Stomach smooth muscle (tissue), 2 donors: ENCODE measurements around the gene JAGN1.
"Not testable (repeated sequence)": the region's sequence is repeated elsewhere in the genome, so short reads cannot be mapped to it uniquely, and the experiment has no call there.

Experiments
- H3K27ac ChIP-seq: one replicate; pipeline ENCODE4 v1.7.0; 2013; ENCODE audit warnings: mild to moderate bottlenecking, low read length, inconsistent platforms
- H3K27me3 ChIP-seq, 2 donors: one replicate each; pipeline ENCODE4 v1.7.0; 2013; ENCODE audit warnings: low read length in 2 of 2; ENCODE audit not compliant: insufficient read depth in 2 of 2, control insufficient read depth in 1 of 2
- H3K36me3 ChIP-seq, 2 donors: one replicate each; pipeline ENCODE4 v1.7.0; 2013; ENCODE audit warnings: low read length in 2 of 2; ENCODE audit not compliant: control insufficient read depth in 2 of 2, insufficient read depth in 2 of 2
- H3K4me1 ChIP-seq: one replicate; pipeline ENCODE4 v1.7.0; 2013; ENCODE audit warnings: low read length; ENCODE audit not compliant: control insufficient read depth, insufficient read depth
- H3K4me3 ChIP-seq, 2 donors: one replicate each; pipeline ENCODE4 v1.7.0; 2013; ENCODE audit warnings: low read length in 2 of 2
- H3K9ac ChIP-seq, 2 donors: one replicate each; pipeline ENCODE4 v1.7.0; 2013; ENCODE audit warnings: low read length in 2 of 2, mild to moderate bottlenecking in 1 of 2
- H3K9me3 ChIP-seq, 2 donors: one replicate each; pipeline ENCODE4 v1.7.0; 2013; ENCODE audit warnings: low read length in 2 of 2; ENCODE audit not compliant: control insufficient read depth in 2 of 2
- donor health status: healthy.
- donor health status: Pancreatic carcinoma.

JAGN1 gene

GRCh38 chr3:9884555-9885165, 5.8 kb upstream of the JAGN1 start:
- no peaks in the 10 kb centered on the region for H3K4me1 ChIP-seq
- no peaks in the 10 kb centered on the region for H3K27me3 ChIP-seq
- no peaks in the 10 kb centered on the region for H3K36me3 ChIP-seq
- H3K4me3 ChIP-seq: no peak overlapping the region
- no peak overlapping the region for H3K27ac ChIP-seq
- H3K9ac ChIP-seq: no peak overlapping the region
- no peaks in the 10 kb centered on the region for H3K9me3 ChIP-seq

- Histone ChIP-seq H3K9ac (no peak overlapping the region), H3K36me3 (no peaks in the 10 kb centered on the region), H3K4me3 (no peak overlapping the region), H3K27ac (no peak overlapping the region), H3K9me3 (no peaks in the 10 kb centered on the region), H3K4me1 (no peaks in the 10 kb centered on the region), H3K27me3 (no peaks in the 10 kb centered on the region)
Measured at GRCh38 chr3:9886328-9886727, 4.1 kb upstream of the JAGN1 start.

- H3K9ac ChIP-seq: no peak overlapping the region
- peaks cover 0 to 1% of the 10 kb centered on the region in 2 donors for H3K36me3 ChIP-seq
- H3K27ac ChIP-seq: no peak overlapping the region
- H3K9me3 ChIP-seq: no peaks in the 10 kb centered on the region
- no peak overlapping the region for H3K4me3 ChIP-seq
- H3K4me1 ChIP-seq: peaks cover 6% of the 10 kb centered on the region
- no peaks in the 10 kb centered on the region for H3K27me3 ChIP-seq
Measured at GRCh38 chr3:9887480-9887879, 2.9 kb upstream of the JAGN1 start.

- Histone ChIP-seq H3K9me3 (no peaks in the 10 kb centered on the region), H3K27ac (no peak overlapping the region), H3K4me3 (no peak overlapping the region), H3K27me3 (no peaks in the 10 kb centered on the region), H3K4me1 (peaks cover 6% of the 10 kb centered on the region), H3K36me3 (peaks cover 8 to 12% of the 10 kb centered on the region in 2 donors), H3K9ac (no peak overlapping the region)
Measured at GRCh38 chr3:9888540-9888939, 1.9 kb upstream of the JAGN1 start.

GRCh38 chr3:9889405-9889804, 1.0 kb upstream of the JAGN1 start:
- Histone ChIP-seq H3K36me3 (peaks cover 10 to 15% of the 10 kb centered on the region in 2 donors), H3K9me3 (no peaks in the 10 kb centered on the region), H3K4me3 (no peak overlapping the region), H3K4me1 (peaks cover 6% of the 10 kb centered on the region), H3K27me3 (no peaks in the 10 kb centered on the region), H3K9ac (no peak overlapping the region), H3K27ac (no peak overlapping the region)

GRCh38 chr3:9891072-9891622, 737 bp downstream of the JAGN1 start:
- peak overlapping the region; percentile 90 to 92 for H3K4me3 ChIP-seq
- peaks cover 6% of the 10 kb centered on the region for H3K4me1 ChIP-seq
- peaks cover 10 to 15% of the 10 kb centered on the region in 2 donors for H3K36me3 ChIP-seq
- H3K27me3 ChIP-seq: no peaks in the 10 kb centered on the region
- no peaks in the 10 kb centered on the region for H3K9me3 ChIP-seq
- peak overlapping the region; percentile 90 for H3K27ac ChIP-seq
- peak overlapping the region; percentile 91 to 96 for H3K9ac ChIP-seq

- Histone ChIP-seq H3K9me3 (no peaks in the 10 kb centered on the region), H3K27me3 (no peaks in the 10 kb centered on the region), H3K9ac (no peak overlapping the region), H3K4me1 (peaks cover 20% of the 10 kb centered on the region), H3K4me3 (no peak overlapping the region), H3K36me3 (peaks cover 10 to 15% of the 10 kb centered on the region in 2 donors), H3K27ac (no peak overlapping the region)
Measured at GRCh38 chr3:9893739-9894138, 3.3 kb downstream of the JAGN1 start.

GRCh38 chr3:9895715-9896114, 5.3 kb downstream of the JAGN1 start:
- H3K9me3 ChIP-seq, H3K27me3 ChIP-seq, H3K4me3 ChIP-seq, H3K27ac ChIP-seq, H3K9ac ChIP-seq: not testable (repeated sequence)
- Histone ChIP-seq H3K4me1 (peaks cover 23% of the 10 kb centered on the region), H3K36me3 (peaks cover 10 to 15% of the 10 kb centered on the region in 2 donors)

- H3K36me3 ChIP-seq: peaks cover 10 to 15% of the 10 kb centered on the region in 2 donors
- H3K9ac ChIP-seq, H3K4me3 ChIP-seq, H3K27me3 ChIP-seq, H3K9me3 ChIP-seq, H3K27ac ChIP-seq: not testable (repeated sequence)
- peaks cover 19% of the 10 kb centered on the region for H3K4me1 ChIP-seq
Measured at GRCh38 chr3:9896755-9897407, 6.5 kb downstream of the JAGN1 start.

GRCh38 chr3:9897408-9898372, 7.3 kb downstream of the JAGN1 start:
- no peak overlapping the region for H3K4me3 ChIP-seq
- no peak overlapping the region for H3K9ac ChIP-seq
- H3K9me3 ChIP-seq: no peaks in the 10 kb centered on the region
- H3K4me1 ChIP-seq: peaks cover 20% of the 10 kb centered on the region
- H3K27me3 ChIP-seq: no peaks in the 10 kb centered on the region
- H3K27ac ChIP-seq: no peak overlapping the region
- peaks cover 10 to 11% of the 10 kb centered on the region in 2 donors for H3K36me3 ChIP-seq
